Astrocyte (in vitro differentiated cells and primary cell): ENCODE measurements around the gene TPO.

Experiments
- EZH2 ChIP-seq: IDR thresholded peaks from 2 replicates; pipeline ENCODE4 v1.6.1; 2012; ENCODE audit warnings: mild to moderate bottlenecking, low read length, inconsistent platforms; ENCODE audit not compliant: insufficient read depth
- TF ChIP-seq, protein P1 (sequence below): IDR thresholded peaks from 2 replicates; pipeline ENCODE4 v1.5.1; 2011; ENCODE audit warnings: low read depth, mild to moderate bottlenecking, inconsistent platforms, low read length, moderate library complexity; ENCODE audit not compliant: insufficient read depth

GRCh38 chr2:1374287-1374686 is 39.0 kb upstream of the TPO start:
- TF ChIP-seq, protein P1, sequence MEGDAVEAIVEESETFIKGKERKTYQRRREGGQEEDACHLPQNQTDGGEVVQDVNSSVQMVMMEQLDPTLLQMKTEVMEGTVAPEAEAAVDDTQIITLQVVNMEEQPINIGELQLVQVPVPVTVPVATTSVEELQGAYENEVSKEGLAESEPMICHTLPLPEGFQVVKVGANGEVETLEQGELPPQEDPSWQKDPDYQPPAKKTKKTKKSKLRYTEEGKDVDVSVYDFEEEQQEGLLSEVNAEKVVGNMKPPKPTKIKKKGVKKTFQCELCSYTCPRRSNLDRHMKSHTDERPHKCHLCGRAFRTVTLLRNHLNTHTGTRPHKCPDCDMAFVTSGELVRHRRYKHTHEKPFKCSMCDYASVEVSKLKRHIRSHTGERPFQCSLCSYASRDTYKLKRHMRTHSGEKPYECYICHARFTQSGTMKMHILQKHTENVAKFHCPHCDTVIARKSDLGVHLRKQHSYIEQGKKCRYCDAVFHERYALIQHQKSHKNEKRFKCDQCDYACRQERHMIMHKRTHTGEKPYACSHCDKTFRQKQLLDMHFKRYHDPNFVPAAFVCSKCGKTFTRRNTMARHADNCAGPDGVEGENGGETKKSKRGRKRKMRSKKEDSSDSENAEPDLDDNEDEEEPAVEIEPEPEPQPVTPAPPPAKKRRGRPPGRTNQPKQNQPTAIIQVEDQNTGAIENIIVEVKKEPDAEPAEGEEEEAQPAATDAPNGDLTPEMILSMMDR, result no peak
- no peak for TF ChIP-seq EZH2
